Measurements from ENCODE around the gene GLE1.

The GLE1 gene, protein sequence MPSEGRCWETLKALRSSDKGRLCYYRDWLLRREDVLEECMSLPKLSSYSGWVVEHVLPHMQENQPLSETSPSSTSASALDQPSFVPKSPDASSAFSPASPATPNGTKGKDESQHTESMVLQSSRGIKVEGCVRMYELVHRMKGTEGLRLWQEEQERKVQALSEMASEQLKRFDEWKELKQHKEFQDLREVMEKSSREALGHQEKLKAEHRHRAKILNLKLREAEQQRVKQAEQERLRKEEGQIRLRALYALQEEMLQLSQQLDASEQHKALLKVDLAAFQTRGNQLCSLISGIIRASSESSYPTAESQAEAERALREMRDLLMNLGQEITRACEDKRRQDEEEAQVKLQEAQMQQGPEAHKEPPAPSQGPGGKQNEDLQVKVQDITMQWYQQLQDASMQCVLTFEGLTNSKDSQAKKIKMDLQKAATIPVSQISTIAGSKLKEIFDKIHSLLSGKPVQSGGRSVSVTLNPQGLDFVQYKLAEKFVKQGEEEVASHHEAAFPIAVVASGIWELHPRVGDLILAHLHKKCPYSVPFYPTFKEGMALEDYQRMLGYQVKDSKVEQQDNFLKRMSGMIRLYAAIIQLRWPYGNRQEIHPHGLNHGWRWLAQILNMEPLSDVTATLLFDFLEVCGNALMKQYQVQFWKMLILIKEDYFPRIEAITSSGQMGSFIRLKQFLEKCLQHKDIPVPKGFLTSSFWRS

GRCh38 chr9:128504485-128505413, at the start of gene GLE1:
TSS of gene GLE1 (plus strand) at chr9:128504719. CDS start at chr9:128504806, 87 bp downstream.
- DNase-seq = peak; percentile 92

- no peak for DNase-seq
Measured at GRCh38 chr9:128454991-128455390, 49.5 kb upstream of the GLE1 start.

GRCh38 chr9:128455849-128456612, 48.5 kb upstream of the GLE1 start, which contains the start of gene ODF2:
TSS of gene ODF2 (plus strand) at chr9:128456006. CDS start at chr9:128456092, 86 bp downstream.
- peak; percentile 94 for DNase-seq

DNA sequence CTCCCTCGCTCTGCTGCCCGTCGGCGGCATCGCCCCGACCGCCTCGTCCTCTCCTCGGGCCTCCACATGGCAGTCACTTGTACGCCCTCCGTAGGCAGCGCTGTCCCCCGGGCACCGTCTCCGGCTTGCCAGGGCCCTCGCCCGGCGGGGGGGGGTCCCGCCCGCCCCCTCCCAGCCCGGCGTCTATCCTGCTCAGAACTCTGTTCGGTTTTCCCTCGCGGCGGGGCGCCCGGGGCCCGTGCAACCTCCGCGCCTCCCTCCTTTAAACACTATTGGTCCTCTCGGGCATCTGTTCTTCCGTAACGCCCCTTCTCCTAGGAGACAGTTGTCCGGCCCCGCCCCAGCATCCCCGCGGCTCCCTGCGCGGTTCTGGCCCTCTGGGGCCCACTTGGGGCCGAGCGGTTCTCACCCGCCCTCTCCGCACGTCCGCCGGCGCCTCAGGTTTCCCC, 47.9 kb upstream of the GLE1 start:
- DNase-seq = peak; percentile 61

- no peak for DNase-seq
Measured at GRCh38 chr9:128457207-128457606, 47.3 kb upstream of the GLE1 start.

- DNase-seq = no peak
Measured at GRCh38 chr9:128459011-128459410, 45.5 kb upstream of the GLE1 start.

GRCh38 chr9:128469070-128469469, 35.4 kb upstream of the GLE1 start:
- DNase-seq = no peak

GRCh38 chr9:128470560-128470959, 34.0 kb upstream of the GLE1 start:
- no peak for DNase-seq

- no peak for DNase-seq
Measured at GRCh38 chr9:128473104-128473503, 31.4 kb upstream of the GLE1 start.

- no peak for DNase-seq
Measured at GRCh38 chr9:128475867-128476266, 28.7 kb upstream of the GLE1 start.

DNA sequence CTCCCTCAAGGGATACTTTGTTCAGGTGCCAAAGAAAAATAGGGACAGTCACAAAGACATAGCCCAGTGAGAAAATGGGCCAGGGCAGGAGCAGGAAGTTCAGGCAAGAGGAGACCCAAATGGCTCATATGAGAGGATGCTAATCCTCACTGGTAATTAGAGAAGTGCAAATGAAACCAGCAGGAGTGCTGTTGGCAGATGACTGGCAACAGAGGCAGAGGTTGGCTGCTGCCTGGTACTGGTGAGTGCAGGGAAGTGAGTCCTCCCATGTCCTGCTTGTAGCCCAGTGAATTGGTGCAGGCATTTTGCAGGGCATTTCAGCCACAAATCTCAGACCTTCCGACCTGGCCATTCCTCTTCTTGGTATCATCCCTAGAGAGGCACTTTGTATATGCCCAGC, 25.3 kb upstream of the GLE1 start:
- no peak for DNase-seq

DNA sequence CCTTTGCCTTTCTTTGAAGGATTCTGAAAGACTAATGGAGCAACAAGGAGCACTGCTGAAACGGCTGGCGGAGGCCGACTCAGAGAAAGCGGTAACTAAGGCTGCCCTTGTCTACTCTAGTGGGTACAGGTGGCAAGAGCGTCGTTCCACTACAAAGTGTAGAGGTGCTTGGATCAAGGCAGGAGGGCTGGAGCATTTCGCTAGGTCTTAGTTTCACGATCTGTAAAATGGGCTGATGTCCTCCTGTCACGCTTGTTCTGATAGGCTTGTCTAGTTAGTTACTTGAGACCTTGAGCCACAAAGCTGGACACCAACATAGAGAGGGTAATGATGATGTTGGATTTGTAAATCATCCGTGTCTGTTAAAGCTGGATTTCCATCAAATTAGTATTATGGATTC, 23.0 kb upstream of the GLE1 start:
- no peak for DNase-seq

GRCh38 chr9:128482186-128482585, 22.3 kb upstream of the GLE1 start:
- no peak for DNase-seq

DNA sequence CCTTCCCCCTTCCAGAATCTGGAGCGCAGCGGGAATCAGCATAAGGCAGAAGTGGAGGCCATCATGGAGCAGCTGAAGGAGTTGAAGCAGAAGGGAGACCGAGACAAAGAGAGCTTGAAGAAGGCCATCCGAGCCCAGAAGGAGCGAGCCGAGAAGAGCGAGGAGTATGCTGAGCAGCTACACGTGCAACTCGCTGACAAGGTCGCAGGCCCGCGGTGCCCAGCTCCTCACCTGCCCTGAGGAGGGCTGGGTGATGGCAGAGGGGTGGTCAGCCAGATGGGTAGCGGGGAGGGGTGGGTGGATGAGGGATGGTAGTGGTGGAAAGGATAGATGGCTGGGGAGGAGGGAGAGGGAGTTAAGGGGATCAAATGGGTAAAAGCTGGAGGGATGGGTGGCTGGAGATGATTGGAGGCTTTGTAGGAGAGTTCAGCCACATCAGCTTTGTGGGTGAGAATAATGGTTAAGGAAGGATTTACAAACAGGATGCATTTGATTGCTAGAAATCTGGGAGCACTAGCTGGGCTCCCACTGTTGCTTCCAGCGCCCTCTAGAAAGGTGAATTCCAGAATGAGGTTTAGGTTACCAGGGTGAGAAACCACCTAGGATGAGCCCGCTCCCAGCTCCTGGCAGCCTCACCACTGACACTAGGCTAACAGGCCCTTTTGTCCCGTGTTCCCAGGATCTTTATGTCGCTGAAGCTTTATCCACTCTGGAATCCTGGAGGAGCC, 19.7 kb upstream of the GLE1 start:
- DNase-seq = no peak

GRCh38 chr9:128485414-128485855, 19.1 kb upstream of the GLE1 start:
- DNase-seq = no peak

GRCh38 chr9:128486201-128486600, 18.3 kb upstream of the GLE1 start:
- DNase-seq = no peak

DNA sequence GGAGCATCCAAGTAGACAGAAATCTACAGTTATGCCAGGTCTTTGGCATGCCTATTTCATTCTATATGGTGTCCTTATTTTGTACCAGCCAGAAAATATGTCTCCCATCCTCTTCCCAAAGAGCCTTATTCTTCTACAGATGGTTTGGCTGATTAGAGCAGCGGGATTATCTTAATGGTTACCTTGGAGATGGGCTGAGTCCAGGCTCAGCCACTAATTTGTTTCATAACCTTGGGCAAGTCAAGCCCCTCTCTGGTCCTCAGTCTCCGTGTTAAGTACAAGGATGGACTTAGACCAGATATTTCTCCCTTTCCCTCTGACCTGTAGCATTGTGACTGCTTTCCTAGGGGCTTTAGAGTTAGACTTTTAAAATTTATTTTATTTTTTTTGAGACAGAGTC, 11.1 kb upstream of the GLE1 start:
- no peak for DNase-seq

DNA sequence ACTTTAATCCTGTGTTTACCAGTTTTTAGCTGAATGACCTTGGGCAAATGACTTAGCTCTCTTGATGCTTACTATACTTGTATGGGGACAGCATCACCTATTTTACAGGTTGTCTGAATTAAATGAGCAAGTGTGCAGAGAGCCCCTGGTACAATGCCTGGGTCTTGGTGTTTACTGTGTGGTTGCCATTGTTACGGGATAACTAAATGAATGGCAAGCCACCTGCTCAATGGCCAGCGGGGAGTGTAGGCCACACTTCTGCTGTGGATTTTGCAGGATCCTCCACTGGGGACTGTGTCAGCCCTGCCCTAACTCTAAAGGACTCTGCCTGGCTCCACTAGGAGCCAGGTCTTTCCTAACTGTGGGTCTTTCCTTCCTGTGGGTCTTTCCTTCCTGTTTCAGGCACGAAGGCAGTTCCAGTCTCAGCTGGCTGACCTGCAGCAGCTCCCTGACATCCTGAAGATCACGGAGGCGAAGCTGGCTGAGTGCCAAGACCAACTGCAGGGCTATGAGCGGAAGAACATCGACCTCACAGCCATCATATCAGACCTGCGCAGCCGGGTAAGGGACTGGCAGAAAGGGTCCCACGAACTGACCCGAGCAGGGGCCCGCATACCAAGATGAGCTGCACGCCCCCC, 10.3 kb upstream of the GLE1 start:
- DNase-seq = no peak

DNA sequence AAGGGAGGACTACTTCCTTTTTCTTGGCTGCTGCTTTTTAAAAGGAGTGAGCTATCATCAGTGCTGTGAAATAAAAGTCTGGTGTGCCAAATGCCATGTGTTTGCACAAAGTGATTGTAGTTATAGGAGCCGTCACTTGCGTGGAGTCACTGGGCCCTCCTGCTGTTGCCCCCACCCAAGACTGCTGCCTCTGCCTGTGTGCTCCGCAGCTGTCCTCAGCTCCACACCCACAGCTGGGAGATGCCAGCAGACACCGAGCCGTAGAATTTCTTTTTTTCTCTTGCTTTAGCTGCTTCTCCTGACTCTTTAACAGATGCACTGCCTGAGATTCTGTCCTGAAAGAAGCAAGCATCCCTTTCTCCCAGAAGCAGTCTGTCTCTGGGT, 9.8 kb upstream of the GLE1 start:
- DNase-seq = no peak

DNA sequence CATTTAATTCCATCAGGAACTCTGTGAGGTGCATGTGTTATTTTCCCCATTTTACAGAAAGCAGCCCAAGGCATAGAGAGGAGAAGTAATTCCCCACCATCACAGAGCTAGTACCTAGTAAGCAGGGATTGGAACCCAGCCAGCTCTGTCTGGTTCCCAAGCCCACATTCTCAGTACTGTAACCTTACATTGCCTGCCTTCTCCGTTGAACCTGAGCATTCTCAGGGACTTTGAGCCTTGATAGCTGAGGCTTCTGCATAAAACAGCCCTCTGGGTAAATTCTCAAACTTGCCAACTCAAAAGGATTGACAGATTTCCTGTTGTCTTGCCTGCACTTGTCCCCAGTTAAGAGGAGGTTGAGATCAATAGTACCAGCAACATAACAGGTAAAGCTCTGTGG, 9.2 kb upstream of the GLE1 start:
- no peak for DNase-seq

DNA sequence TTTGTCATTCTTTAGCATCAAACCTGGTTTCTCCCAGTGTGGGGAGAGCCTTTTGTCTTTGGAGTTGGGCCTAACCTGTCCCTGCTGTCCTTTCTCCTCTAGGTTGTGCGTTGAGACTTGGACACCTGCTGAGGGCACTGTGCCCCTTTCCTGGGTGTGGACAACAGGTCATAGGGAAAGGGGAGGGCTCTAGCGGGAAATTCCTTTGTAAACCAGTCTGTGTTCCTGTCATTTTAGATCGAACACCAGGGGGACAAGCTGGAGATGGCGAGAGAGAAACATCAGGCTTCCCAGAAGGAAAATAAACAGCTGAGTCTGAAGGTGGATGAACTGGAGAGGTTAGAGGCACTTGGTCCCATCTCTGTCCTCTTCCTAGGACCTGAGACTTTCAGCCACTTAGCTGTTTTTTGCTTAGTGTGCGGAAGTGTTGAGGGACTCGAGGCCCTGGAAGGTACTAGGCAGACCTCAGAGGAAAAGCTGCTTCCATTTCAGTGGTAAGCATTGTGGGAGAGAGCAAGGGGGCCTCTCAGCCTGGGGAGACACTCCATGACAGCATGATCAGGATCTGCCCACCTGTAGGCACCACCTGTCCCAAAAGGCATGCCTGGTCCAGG, 8.6 kb upstream of the GLE1 start:
- DNase-seq = no peak
